ENCODE measurements around the gene DNAJC15.

- no peak for TF ChIP-seq CTCF (IDR thresholded peaks at IDR 0.05)
- no peak for TF ChIP-seq POLR2A (IDR thresholded peaks at IDR 0.05)
- no peak for TF ChIP-seq POLR2AphosphoS5 (IDR thresholded peaks at IDR 0.05)
These were observed 18.1 kb downstream of the DNAJC15 start for GRCh38 chr13:43041369-43041921.
